ENCODE measurements around the gene FALEC.

The FALEC gene

DNA sequence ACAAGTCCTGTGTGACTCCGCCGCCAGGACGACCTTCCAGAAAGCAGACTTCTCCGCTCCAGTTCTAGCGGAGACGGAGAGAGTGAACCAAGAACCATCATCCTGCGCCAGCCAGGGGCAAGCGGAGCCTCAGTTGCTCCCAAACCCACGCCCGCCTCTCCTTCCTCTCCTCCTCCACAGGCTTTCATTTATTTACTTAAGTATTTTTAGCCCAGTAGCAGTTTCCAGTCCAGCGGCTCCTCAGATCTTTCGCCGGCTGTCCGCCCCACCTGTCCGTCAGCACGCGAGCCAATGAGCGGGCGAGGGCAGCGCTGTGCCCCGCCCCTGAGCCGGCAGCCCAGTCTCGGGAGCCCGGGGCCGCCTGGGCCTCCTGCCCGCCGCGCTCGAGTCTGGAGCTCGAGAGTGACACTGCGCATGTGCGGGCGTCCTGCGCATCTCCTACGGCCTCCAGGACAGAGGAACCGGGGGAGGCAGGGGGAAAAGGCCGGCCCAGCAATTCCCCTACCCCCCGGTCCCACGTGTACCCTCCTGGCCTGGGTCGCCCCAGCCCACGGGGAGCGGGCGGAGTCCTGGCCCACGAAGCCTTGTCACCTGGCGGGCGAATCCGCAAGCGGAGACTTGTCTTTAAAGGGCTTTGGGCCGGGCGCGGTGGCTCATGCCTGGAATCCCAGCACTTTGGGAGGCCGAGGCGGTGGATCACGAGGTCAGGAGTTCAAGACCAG is at the start of gene FALEC:
Gene FALEC, plus strand, starts transcription at position 425 of the 722 bp plus-strand sequence.
- peak; percentile 70 for DNase-seq (ENCODE audit: low read depth)

DNA sequence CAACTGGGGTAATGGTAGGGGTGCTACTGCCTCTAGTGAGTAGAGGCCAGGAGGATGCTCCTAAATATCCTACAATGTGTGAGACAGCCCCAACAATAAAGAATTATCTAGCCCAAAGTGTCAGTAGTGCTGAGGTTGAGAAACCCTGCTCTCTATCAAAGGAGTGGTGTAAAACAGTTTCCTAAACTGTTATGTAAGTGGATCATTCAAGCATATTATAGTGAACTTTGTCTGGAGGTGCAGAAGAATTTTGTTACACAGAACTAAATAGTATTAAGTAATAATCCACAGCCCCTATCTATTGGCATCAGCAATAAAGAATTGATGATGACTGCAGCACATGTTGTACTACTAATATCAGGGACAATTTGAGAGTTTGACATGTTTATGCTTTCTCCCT is 48.6 kb upstream of the FALEC start:
- no peak for DNase-seq (ENCODE audit: low read depth)

DNA sequence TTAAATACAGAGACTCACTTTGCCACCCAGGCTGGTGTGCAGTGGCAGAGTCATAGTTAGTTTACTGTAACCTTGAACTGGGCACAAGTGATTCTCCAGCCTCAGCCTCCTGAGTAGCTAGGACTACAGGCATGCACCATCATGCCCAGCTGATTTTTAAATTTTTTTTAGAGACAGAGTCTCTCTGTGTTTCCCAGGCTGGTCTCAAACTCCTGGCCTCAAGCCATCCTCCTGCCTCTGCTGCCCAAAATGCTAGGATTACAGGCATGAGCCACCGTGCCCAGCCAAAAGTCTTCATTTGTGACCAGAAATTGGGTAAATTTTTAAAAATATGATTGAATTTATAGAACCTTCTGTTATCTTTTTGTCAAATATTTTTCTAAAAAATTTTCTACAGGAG is 46.3 kb upstream of the FALEC start:
- DNase-seq (ENCODE audit: low read depth), result no peak

DNA sequence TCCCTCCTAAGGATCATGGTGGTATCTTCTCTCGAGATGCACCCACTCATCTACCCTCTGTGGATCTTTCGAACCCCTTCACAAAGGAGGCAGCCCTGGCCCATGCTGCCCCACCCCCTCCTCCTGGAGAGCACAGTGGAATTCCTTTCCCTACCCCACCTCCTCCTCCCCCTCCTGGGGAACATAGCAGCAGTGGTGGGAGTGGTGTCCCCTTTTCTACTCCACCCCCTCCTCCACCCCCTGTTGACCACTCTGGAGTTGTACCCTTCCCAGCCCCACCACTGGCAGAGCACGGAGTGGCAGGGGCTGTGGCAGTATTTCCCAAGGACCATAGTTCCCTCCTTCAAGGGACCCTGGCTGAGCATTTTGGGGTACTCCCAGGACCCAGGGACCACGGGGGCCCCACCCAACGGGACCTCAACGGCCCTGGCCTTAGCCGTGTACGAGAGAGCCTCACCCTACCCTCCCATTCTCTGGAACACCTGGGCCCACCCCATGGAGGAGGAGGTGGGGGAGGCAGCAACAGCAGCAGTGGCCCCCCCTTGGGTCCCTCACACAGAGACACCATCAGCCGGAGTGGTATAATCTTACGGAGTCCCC is 42.9 kb upstream of the FALEC start:
- DNase-seq (ENCODE audit: low read depth), result no peak

DNA sequence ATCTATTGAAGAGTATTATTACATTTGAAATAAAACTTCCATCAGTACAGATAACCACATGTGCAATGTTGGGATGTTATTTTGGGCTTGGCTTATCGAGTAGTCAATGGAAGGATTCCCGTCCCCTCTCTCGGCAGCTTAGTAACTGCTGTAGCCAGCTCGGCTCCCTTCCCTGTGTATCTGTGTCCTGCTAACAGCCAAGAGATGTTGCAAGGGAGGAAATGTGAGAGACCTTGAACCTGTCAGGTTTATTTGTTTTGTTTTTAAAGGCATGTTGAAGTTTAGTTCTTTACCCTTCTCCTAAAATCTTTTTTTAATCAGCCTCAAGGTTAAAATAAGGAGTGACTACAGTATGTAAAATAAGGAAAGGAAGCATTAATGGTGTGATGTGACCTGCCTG is 41.9 kb upstream of the FALEC start:
- no peak for DNase-seq (ENCODE audit: low read depth)

DNA sequence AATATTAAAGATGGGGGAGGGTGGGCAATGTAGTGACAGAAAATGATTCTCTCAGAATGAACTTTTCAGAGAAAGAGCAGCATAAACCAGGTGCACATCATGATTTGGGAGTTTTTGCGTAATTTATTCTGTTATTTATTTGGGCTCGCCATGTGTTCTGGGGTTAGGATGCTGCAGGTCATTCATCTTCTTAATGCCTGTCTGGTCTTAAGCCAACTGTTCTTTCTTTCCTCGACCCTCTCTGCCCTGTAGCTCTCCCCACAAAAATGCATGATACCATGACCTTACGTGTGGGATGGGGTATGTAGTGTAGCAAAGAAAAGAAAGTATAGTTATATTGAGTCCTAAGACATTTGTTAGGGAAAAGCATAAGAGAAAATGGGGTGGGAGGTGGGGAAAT is 40.7 kb upstream of the FALEC start:
- DNase-seq (ENCODE audit: low read depth), result no peak

DNA sequence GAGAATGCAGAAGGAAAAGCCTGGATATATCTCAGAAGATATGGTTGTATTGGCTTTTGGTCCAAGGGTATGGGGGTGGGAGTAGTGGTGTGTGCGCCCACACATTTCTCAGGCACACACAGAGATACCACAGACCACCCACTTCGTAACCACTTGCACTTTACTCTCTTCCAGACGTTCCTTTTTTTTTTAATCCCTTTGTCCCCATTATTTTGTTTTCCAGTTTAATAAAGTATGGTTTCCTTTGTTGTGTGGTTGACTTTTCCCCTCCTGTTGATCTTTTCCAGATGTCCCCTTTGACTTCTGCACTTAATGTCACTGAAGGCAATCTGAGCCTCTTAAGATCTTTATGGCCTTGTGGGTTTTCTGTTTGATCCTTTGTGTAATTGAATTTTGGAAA is 38.8 kb upstream of the FALEC start:
- no peak for DNase-seq (ENCODE audit: low read depth)

DNA sequence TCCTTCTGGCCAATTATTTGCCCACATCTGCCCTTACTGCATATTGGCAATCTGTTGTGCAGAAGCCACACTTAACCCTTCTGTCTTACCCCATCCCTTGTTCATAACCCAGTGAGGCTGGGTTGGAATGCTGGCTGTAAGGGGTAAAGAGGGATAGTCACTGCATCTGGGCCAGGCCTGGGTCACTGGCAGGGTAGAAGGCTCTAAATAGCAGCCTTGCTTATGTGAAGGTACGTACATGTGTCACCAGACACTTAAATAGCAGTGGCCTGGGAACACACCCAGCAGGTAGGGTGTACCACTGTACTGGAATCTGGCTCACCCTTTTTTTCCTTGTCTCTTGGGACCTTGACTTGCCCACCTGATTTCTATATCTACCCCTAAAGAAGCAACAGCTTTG is 38.2 kb upstream of the FALEC start:
- DNase-seq (ENCODE audit: low read depth), result no peak

DNA sequence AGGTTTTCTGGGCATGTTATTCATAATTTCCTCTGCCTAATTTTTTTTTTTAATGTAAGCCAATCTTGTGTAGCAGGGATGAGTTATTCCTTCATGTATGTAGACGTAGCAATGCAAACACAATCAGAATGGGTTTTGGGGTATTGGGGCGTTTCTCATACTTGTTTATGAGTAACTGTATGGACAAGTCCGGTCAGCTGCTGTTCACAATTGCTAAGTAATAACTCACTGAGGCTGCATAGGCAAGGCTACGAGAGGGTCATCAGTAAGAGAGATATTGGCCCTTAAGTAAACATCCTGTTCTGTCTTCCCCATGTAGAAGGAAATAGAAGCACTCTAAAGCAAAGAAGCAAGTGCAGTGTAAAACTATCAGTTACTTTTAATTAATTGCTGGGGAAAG is 37.8 kb upstream of the FALEC start:
- peak; percentile 43 for DNase-seq (ENCODE audit: low read depth)

DNA sequence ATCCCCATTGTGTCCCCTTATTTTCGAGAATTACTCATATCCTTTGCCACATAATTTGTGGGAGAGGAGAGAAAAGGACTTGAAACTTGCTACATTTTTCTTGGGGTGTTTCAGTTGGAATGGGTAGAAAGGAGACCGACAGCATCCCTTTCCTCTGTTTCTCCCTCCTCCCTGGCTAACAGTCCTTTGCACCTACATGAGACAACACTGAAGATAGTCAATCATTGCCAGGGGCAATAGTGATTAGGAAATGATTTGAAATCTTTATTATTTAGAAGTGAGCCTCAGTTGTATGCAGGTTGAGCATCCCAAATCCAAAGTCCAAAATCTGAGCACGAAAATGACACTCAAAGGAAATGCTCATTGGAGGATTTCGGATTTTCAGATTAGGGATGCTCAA is 36.2 kb upstream of the FALEC start:
- DNase-seq (ENCODE audit: low read depth), result no peak

DNA sequence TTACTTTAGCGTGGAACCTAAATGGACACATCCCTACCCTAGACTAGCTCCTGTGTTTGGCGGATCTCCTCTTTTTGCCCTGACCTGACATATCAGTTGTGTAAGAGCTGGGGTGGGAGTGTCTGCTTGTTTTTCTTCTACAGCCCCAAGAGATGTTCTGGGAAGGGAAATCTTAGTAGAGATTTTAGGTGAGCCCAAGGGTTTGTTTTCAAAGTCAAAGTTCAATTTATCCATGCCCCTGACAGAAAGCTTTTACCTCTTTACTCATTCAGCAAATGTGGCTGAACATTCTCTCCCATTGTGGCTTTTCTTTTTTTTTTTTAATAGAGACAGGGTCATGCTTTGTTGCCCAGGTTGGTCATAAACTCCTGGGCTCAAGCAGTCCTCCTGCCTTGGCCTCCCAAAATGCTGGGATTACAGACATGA is 35.6 kb upstream of the FALEC start:
- DNase-seq (ENCODE audit: low read depth), result no peak

DNA sequence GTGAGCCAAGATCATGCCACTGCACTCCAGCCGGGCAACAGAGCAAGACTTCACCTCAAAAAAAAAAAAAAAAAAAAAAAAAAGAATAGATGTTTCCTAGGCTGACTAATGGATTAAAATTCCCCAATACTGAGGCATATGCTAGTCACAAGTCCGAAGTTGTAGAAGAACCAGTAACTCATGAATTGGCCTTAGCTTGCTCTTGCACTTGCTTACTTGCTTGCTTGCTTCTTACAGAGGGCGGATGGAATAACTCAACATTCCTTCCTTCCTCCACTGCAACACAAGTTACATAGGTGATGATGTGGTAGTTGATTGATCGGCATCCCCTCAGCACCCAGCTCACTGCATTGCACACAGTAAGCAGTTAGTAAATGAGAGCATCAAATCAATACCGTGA is 31.1 kb upstream of the FALEC start:
- no peak for DNase-seq (ENCODE audit: low read depth)

DNA sequence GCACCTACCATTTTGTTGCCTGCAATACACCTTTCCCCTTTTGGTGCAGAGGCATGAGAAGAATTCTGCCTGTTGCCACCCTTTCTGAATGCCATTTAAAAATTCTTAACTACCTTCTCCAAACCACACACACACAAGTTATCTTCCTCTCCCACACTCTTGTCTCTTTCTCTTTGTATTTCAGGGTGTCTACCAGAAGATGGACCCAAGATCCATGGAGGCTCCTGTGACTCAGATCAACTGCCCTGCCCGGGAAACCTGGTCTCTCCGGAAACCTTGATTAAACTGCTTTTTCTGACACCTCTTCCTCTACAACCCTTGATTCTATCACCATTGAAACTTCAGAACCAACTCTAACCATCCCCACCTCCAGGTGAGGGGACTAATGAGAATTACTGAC is 30.7 kb upstream of the FALEC start:
- no peak for DNase-seq (ENCODE audit: low read depth)

DNA sequence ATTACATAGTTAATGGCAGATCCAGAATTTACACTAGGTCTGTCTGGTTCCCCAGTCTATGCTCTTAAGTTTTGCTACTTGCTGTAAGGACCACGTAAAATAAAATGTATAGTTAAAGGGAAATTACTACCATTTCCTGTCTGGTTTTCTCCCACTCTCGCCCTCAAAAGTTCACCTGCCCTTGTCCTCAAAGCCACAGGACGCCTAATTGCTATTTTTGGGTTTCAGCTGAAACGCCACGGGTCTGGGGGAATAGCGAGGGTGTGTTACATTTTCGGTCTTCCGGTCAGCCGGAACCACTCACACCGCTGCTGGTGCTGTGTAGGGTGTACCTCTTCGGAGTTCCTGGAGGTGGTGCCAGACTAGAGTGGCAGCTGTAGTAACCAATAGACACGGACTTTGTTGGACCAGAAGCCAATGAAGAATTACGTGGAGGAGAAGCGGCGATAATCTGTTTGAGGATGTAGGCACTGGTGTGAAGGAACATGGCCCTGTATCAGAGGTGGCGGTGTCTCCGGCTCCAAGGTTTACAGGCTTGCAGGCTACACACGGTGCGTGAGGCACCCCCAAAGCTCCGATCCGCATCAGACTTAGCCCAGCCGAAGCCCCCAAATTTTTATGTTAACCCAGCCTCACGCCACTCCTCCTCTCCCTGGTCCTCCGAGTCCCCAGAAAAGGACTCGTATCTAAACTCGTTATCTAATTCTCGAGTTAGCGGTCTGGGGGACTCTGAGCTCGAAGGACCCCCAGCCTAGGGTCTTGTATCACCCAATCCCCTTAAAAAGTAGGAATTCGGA is 28.4 kb upstream of the FALEC start, which contains the start of gene TARS2:
Gene TARS2, plus strand, starts transcription at position 454 of the 797 bp plus-strand sequence. Its CDS starts 32 bp downstream, at position 486.
- DNase-seq (ENCODE audit: low read depth), result peak; percentile 95

DNA sequence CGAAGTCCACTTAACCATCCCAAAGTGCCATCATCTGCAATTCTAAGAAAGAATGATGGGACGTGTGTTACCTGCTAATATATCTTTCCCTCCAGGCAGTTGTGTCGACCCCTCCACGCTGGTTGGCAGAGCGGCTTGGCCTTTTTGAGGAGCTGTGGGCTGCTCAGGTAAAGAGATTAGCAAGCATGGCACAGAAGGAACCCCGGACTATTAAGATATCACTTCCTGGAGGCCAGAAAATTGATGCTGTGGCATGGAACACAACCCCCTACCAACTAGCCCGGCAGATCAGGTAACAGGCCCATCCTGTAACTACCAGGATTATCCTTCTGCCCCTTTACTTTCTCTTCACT is 27.8 kb upstream of the FALEC start:
- no peak for DNase-seq (ENCODE audit: low read depth)

DNA sequence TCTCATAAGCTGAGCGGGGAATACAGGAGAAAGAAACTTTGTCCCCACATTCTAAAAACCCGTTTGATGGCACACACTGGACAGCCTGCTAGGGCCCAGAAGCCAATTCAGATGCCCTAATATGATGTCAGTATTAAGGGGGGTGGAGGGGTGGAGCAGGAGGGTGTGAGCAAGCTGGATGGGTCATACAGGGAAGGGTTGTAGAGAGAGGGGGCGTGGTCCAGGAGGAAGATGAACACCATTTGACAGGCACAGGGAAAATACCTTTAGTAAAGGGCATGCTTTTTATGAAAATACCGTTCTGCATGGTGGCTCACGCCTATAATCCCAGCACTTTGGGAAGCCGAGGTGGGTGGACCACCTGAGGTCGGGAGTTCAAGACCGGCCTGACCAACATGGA is 22.4 kb upstream of the FALEC start:
- DNase-seq (ENCODE audit: low read depth), result no peak

DNA sequence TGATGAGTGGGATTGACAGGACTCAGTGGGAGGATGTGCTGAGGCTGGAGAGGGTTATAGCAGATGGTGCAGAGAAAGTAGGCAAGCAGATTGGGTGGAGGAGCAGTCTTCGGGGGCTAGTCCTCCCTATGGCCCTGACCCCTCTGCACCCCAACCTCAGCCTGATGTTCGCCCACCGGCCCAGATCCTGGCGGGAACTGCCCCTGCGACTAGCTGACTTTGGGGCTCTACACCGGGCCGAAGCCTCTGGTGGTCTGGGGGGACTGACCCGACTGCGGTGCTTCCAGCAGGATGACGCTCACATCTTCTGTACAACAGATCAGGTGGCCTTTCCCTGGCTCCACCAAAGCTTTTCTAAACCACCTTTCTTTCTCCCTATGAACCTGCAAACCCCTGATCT is 17.2 kb upstream of the FALEC start:
- DNase-seq (ENCODE audit: low read depth), result no peak

DNA sequence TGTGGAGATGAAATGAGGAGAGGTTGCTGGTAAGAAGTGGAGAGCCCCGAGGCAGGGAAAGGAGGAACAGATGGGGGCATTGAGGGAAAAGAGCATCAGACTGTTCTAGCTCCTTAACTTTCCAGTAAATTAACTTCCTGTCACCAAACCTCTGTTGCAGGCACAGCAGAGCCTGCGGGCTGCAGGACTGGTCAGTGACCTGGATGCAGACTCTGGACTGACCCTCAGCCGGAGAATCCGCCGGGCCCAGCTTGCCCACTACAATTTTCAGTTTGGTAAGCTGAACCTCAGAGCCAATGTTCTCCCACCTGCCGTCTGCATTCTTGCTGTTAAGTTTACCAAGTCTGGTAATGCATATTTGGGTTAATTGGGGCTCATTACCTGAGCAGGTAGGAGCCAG is 10.1 kb upstream of the FALEC start:
- DNase-seq (ENCODE audit: low read depth), result no peak

DNA sequence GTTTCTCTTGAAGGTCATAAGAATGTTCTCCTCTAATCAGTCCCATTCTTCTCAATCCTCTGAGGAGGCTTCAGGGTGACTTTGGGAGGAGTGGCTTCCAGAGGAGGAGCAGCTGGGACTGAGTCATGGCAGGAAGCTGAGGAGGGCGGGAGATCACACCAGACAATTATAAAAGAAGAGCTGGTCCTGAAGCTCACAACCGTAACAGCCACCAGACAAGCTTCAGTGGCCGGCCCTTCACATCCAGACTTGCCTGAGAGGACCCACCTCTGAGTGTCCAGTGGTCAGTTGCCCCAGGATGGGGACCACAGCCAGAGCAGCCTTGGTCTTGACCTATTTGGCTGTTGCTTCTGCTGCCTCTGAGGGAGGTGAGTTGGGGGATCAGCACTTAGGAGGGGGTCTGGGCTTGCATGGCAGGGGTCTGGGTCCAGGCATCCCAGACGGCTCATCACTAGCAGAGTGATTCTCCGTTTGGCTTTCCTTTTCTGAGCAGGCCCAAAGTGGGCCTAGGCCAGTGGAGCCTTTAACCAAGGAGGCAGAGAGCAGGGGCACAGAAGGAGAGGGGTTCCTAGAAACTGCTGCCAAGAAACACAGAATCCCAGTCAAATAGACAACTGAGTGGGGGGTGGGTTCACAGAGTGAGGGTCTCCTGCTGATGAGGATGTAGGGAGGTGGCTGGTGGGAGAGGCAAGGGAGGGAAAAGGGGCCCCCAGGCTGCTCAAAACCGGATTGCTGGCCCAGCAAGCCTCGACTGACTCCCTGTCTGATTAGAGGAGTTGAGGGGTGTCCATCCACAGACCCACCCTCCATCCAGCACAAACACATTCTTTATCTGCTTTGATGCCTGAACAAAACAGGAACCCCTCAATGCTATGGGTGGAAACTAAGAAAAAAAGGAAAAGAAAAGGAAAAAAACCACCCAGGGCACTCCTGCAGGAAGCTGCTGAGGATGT is 7.4 kb upstream of the FALEC start, which contains the start of gene ECM1:
Gene ECM1, plus strand, starts transcription at position 198 of the 953 bp plus-strand sequence. Its CDS starts 101 bp downstream, at position 299.
- DNase-seq (ENCODE audit: low read depth), result peak; percentile 71

DNA sequence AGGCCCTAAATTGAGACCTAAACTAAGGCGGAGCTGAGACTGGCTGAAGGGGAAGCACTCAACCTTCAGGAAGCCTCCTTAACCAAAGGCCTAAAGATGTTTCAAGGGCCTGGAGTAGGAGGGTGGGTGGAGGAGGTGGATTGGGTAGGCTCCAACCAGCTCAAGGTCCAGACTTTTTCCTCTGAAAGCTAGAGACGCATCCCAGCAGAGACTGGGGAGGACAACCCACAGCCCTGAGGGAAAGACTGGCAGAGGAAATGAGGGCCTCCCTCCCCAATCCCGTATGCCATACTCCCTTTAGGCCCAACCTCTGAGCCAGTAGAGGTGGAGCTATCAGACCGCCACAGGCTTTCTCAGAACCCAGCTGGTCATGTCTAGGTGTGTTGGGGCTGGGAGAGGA is 6.6 kb upstream of the FALEC start:
- no peak for DNase-seq (ENCODE audit: low read depth)

DNA sequence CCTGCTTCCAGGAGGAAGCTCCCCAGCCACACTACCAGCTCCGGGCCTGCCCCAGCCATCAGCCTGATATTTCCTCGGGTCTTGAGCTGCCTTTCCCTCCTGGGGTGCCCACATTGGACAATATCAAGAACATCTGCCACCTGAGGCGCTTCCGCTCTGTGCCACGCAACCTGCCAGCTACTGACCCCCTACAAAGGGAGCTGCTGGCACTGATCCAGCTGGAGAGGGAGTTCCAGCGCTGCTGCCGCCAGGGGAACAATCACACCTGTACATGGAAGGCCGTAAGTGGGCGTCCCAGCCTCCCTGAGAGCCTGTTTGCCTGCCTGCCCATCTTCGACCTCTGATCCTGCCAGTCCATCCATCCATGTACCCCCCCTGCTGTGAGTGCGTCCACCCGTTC is 4.0 kb upstream of the FALEC start:
- DNase-seq (ENCODE audit: low read depth), result no peak
